A673 (cell line): ENCODE measurements around the gene TP53I3. TPM values are rescaled to one million over a fixed set of nuclear protein-coding genes. Genes with fewer than 3 reads are reported as not detected.

Experiments used
- BruUV-seq: library from RNA; stranded (reverse); fragments of 400-500 nt; replicated peaks from 2 replicates; lab custom pipeline; 2021; lab: Mats Ljungman, UMichigan
- CTCF ChIA-PET: fragments of 300-600 bp; sonication (Branson Sonifier 250); formaldehyde crosslinking; loops from one replicate; lab custom pipeline; 2022; ENCODE audit warnings: antibody characterized with exemption; lab: Charles Lee
- POLR2A ChIA-PET: fragments of 300-600 bp; sonication (Branson Sonifier 250); formaldehyde crosslinking; loops from one replicate; lab custom pipeline; 2022; ENCODE audit warnings: antibody characterized with exemption; ENCODE audit not compliant: low non-redundant PET; lab: Charles Lee
- DNase-seq: peaks from one replicate; pipeline ENCODE4 v3.0.0-alpha.2; 2015; ENCODE audit warnings: low spot score
- H3K27ac ChIP-seq: fragments of 200-600 bp; sonication (generic); 2 replicates; pipeline ENCODE4 v1.5.1; 2016; ENCODE audit warnings: mixed run types, low read depth, mild to moderate bottlenecking, mixed read lengths, antibody characterized with exemption, low read length; ENCODE audit not compliant: poor library complexity, severe bottlenecking
- H3K27me3 ChIP-seq: fragments of 200-600 bp; sonication (generic); replicated peaks from 2 replicates; pipeline ENCODE4 v1.6.1; 2017; ENCODE audit warnings: mixed run types, low read depth, mild to moderate bottlenecking, mixed read lengths, antibody characterized with exemption, low read length; ENCODE audit not compliant: insufficient read depth, poor library complexity
- H3K36me3 ChIP-seq: fragments of 200-600 bp; sonication (generic); 2 replicates; pipeline ENCODE4 v1.6.1; 2016; ENCODE audit warnings: mixed run types, mild to moderate bottlenecking, mixed read lengths, antibody characterized with exemption, low read length; ENCODE audit not compliant: insufficient read depth, poor library complexity, severe bottlenecking
- H3K4me1 ChIP-seq: fragments of 200-600 bp; sonication (generic); 2 replicates; pipeline ENCODE4 v1.6.1; 2017; ENCODE audit warnings: mixed run types, mild to moderate bottlenecking, mixed read lengths, antibody characterized with exemption, low read length; ENCODE audit not compliant: insufficient read depth, poor library complexity, severe bottlenecking
- H3K4me3 ChIP-seq: fragments of 200-600 bp; sonication (generic); 2 replicates; pipeline ENCODE4 v1.5.1; 2016; ENCODE audit warnings: low read depth, mixed run types, mild to moderate bottlenecking, mixed read lengths, low read length; ENCODE audit not compliant: poor library complexity, severe bottlenecking
- H3K9me3 ChIP-seq: fragments of 200-600 bp; sonication (generic); 2 replicates; pipeline ENCODE4 v1.6.1; 2016; ENCODE audit warnings: mixed run types, low read depth, mild to moderate bottlenecking, mixed read lengths, antibody characterized with exemption, low read length; ENCODE audit not compliant: poor library complexity, severe bottlenecking
- EZH2 ChIP-seq: fragments of 200-600 bp; sonication (generic); IDR thresholded peaks from 2 replicates; pipeline ENCODE4 v1.6.1; 2017; ENCODE audit warnings: borderline replicate concordance, low read depth, mild to moderate bottlenecking, mixed read lengths, antibody characterized with exemption, low read length; ENCODE audit not compliant: poor library complexity, severe bottlenecking
- intact Hi-C: fragments of 100-400 bp; cut with micrococcal nuclease; formaldehyde crosslinking; loops from one replicate; pipeline ENCODE4 v1.10.0; 2022; ENCODE audit not compliant: unreplicated experiment
- total RNA-seq: library from RNA; stranded (reverse); gene quantifications from 2 replicates; pipeline ENCODE4 v1.2.3, GENCODE V29; 2021
- TF ChIP-seq, protein P1 (sequence below): fragments of 300-800, 200-600 bp; sonication (generic); conservative IDR thresholded peaks from 2 replicates; pipeline ENCODE4 v1.5.1; 2017; ENCODE audit warnings: low read depth, mild to moderate bottlenecking, antibody characterized with exemption, low read length, moderate library complexity, mixed read lengths

TP53I3 gene
- total RNA-seq, 1 experiment from 2014 or later: 2.8 TPM

DNA sequence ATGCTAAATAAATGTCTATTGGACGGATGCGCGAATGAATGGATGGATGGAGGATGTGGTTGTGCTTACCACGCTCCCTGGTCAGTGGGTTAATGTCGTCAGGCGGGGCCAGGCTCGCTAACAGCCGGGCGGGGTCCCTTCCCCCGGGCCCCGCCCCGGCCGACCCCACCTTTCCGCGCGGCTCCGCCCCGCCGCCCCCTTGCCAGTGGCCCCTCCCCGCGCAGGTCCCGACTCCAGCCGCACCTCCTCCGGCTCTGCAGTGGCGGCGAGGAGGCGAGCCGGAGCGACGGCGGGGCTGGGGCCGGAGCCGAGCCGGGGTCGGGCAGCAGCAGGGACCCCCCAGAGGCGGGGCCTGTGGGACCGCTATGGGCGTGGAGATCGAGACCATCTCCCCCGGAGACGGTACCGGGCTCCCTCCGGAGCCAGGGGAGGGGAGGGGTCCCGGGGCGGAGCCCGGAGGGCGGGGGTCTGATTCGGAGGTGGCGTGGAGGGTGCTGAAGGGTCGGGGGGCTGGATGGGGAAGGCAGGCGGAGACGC lies 35.1 kb downstream of the TP53I3 start, which contains the start of gene FKBP1B:
TSS of gene FKBP1B (plus strand) at position 257 of the 537 bp plus-strand sequence. CDS start at position 366, 109 bp downstream.
- TF ChIP-seq, protein P1, sequence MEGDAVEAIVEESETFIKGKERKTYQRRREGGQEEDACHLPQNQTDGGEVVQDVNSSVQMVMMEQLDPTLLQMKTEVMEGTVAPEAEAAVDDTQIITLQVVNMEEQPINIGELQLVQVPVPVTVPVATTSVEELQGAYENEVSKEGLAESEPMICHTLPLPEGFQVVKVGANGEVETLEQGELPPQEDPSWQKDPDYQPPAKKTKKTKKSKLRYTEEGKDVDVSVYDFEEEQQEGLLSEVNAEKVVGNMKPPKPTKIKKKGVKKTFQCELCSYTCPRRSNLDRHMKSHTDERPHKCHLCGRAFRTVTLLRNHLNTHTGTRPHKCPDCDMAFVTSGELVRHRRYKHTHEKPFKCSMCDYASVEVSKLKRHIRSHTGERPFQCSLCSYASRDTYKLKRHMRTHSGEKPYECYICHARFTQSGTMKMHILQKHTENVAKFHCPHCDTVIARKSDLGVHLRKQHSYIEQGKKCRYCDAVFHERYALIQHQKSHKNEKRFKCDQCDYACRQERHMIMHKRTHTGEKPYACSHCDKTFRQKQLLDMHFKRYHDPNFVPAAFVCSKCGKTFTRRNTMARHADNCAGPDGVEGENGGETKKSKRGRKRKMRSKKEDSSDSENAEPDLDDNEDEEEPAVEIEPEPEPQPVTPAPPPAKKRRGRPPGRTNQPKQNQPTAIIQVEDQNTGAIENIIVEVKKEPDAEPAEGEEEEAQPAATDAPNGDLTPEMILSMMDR: no peak
- no peak for TF ChIP-seq EZH2
- no peaks in the 10 kb centered on the region for H3K27me3 ChIP-seq
- POLR2A ChIA-PET: no interaction called here
- H3K9me3 ChIP-seq: no peaks in the 10 kb centered on the region
- H3K36me3 ChIP-seq: no peaks in the 10 kb centered on the region
- H3K27ac ChIP-seq: no peak within 1 kb of the TSS
- intact Hi-C loops: no loop called here
- peak within 1 kb of the TSS; percentile 91 for H3K4me3 ChIP-seq
- peaks cover 17% of the 10 kb centered on the region for H3K4me1 ChIP-seq
- peak; percentile 47 for DNase-seq
- no TSS peak for BruUV-seq
- CTCF ChIA-PET: no interaction called here

DNA sequence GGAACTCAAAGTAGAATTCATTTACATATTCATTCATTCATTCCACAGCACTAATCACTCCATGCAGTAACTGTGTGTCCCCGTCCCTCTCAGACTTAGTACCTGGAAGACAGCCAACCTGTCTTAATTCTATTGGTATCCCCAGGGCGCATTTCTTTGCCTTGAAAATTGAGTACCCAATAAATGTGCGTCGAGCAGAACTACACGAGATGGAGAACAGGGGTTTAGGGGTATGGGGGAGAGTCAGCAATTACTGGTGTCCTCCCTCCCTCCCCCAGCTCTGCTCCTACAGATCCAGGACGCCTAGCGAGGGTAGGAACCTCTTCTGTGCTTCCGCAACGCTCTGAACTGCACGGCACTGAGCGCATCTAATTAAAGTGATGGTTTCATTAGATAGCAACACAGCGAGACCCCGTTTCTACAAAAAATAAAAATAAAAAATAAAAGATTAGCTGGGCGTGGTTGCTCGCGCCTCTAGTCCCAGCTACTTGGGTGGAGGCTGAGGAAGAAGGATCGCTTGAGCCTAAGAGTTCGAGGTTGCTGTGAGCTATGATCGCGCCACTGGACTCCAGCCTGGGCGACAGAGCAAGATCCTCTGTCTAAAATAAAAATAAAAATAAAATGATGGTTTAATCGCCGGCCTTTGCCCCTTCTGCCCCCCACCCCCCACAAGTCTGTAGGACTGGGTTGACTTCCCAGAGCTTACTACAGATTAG lies 35.7 kb downstream of the TP53I3 start:
- ChIA-PET CTCF (no interaction called here), POLR2A (interaction anchor here (0.6 kb wide), 1 partner anchor 1971 kb away, joined by 3 read pairs; no protein-coding TSS in a partner anchor)
- no peaks in the 10 kb centered on the region for H3K9me3 ChIP-seq
- H3K27me3 ChIP-seq: no peaks in the 10 kb centered on the region
- peak; percentile 66 for DNase-seq
- no peaks in the 10 kb centered on the region for H3K36me3 ChIP-seq
- TF ChIP-seq, protein P1: no peak
- TF ChIP-seq EZH2: no peak
- peaks cover 17% of the 10 kb centered on the region for H3K4me1 ChIP-seq
- intact Hi-C loops: no loop called here
- no TSS peak for BruUV-seq
- peak overlapping the region; percentile 91 for H3K4me3 ChIP-seq
- no peak overlapping the region for H3K27ac ChIP-seq

DNA sequence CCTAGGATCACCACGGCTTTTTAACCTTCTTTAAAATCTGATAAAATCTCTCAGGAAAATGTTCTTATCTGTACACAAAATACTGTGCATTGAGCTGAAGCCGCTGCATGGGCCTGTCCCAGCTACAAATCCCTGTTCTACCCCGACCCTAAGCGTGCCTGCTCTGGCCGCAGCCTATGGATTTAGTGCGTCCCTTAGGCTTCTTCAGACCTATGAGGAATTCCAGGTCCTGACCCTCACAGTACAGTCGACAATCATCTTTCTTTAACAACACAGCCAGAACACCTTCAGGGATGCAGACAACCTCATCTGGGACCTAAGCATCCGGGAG lies 37.0 kb downstream of the TP53I3 start:
- intact Hi-C loops: no loop called here
- Histone ChIP-seq H3K36me3 (no peaks in the 10 kb centered on the region), H3K27me3 (no peaks in the 10 kb centered on the region), H3K4me3 (peak overlapping the region; percentile 81), H3K9me3 (no peaks in the 10 kb centered on the region), H3K27ac (no peak overlapping the region), H3K4me1 (peaks cover 17% of the 10 kb centered on the region)
- ChIA-PET CTCF (interaction anchor here (1.5 kb wide), 1 partner anchor 36 kb away, joined by 9 read pairs; the partner anchor contains the start of gene TP53I3), POLR2A (interaction anchor here (0.6 kb wide), 1 partner anchor 23 kb away, joined by 3 read pairs; no protein-coding TSS in a partner anchor)
- TF ChIP-seq, protein P1: no peak
- TF ChIP-seq EZH2: no peak
- BruUV-seq: no TSS peak
- peak; percentile 22 for DNase-seq
